GM19023 (cell line): ENCODE measurements around the gene MRPS5.
A peak's percentile ranks its signal among the peaks of the same experiment; 100 is the strongest.
"Not testable (repeated sequence)": the region's sequence is repeated elsewhere in the genome, so short reads cannot be mapped to it uniquely, and the experiment has no call there.

ENCODE experiments used
- ATAC-seq: cut with Tn5 transposase; IDR thresholded peaks from one replicate; pipeline ENCODE4 v1.9.1; 2021; ENCODE audit warnings: mild to moderate bottlenecking, moderate library complexity; ENCODE audit not compliant: unreplicated experiment

Gene MRPS5

DNA sequence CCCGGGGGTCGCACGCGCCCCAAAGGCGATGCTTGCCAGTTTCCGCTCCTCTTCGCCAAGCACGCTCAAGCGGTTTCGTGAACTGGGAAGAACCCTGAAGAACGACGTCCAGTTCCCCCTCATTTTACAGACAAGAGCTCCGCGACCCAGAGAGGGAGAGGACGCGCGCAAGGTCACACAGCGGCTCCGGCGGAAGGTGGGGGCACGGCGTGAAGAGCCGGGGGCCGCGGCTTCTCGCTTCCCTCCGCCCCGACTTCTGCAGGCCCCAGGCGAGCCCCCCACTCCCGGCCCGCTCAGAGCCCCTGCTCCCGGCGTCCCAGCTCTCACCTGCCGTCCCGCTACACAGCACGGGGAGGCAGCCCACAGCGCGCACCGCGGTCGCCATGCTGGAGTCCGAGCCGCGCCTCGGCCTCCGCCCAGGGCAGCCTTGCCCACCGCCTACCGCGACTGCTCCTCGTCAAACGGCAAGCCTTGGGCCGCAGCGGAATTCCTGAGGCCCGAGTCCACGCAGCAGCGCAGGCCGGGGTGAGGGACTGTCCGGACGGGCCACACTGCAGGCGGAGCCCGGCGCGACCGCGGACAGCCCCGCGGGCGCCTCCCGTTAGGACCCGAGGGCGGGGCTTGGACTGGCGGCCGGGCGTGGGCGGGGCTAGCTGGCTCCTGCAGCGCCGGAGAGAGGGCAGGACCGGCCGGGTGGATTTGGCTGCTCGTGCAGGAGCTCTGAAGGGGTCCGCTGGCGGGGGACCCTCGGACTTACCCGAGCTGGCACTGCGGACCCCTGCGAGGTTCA is at the start of gene MRPS5:
Gene MRPS5, minus strand, starts transcription at position 402 of the 790 bp plus-strand sequence. Its CDS starts 17 bp downstream, at position 385.
- peak; percentile 96 for ATAC-seq

DNA sequence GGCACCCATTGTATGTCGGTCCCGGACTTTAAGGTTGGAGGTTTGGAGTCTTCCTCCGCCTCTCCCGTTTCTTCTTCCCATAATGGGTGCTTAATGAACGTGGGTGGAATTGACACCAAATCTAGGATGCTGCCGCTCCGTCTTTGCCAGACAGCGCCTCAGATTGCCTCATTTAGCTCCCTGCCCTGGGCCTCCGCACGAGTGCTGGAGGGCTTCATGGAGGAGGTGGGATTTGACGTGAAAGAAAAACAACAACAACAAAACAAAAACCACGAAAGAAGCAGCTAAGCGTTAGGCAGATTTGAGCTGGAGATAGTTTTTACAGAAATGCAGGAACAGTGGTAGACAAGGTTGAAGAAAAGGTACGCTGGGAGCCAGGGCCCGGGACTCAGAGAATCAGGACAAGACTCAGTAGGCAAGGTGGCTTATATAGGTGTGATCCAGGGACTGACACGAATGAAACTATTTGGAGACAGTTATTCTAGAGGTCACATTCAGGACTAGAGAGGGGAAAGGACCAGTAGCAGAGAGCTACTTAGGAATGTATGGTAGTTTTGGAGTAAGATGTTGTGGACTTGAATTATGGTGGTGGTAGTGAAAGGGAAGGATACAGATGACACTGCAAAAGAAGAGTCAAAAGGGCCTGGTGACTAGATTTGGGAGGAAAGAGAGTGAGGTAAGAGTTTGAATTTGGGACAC is 44.6 kb upstream of the MRPS5 start:
- peak; percentile 16 for ATAC-seq

DNA sequence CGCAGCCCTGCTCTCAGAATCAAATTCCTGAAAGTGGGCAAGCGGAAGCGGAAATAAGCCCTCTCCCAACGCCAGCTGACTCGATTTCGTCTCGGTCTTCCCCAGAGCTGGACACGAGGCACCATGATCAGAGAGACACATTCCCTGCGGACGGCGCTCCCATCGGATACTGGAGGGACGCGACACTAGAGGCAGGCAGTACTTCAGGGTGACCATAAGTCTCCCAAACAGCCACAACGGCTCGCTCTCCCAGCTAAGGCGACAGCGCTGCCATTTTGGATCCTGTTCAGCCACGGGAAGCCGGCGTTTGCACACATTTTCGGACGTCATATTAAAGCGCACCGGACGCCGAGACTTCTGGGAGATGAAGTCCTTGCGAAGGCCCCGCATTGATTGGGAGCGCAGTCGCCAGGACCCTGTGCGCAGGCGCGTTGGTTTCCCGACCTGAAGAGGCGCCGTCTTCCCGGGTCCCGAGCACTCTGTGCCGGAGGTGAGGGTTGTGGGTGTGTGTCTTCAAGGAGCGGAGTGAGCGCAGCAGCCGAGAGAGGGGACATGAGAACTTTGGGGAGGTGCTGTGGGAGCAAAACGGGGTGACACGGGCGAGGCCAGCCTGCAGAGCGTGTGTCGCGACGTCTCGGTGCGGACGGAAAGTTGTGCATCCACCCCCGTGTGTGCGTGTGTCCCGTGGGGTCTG is 43.9 kb upstream of the MRPS5 start, which contains the start of gene ZNF2:
Gene ZNF2, plus strand, starts transcription at position 439 of the 694 bp plus-strand sequence. CDS start 10,418 bp downstream, outside the sequence.
- peak; percentile 92 for ATAC-seq

DNA sequence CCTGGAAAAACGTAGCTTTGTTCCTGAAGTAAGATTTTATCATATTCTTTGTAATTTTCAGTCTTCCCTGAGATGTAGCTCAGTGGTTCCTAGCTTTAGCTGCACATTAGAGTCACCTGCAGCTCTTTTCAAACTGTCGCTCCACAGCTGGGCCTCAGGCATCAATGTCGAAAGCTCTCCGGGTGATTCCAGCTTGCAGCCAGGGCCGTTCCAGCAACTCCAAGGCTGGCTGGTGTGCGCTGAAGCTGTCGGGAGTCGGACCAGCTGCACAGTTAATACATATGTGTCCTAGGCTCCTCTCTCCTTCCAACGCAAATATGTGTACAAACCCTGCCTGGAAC is 43.4 kb upstream of the MRPS5 start:
- peak; percentile 24 for ATAC-seq

DNA sequence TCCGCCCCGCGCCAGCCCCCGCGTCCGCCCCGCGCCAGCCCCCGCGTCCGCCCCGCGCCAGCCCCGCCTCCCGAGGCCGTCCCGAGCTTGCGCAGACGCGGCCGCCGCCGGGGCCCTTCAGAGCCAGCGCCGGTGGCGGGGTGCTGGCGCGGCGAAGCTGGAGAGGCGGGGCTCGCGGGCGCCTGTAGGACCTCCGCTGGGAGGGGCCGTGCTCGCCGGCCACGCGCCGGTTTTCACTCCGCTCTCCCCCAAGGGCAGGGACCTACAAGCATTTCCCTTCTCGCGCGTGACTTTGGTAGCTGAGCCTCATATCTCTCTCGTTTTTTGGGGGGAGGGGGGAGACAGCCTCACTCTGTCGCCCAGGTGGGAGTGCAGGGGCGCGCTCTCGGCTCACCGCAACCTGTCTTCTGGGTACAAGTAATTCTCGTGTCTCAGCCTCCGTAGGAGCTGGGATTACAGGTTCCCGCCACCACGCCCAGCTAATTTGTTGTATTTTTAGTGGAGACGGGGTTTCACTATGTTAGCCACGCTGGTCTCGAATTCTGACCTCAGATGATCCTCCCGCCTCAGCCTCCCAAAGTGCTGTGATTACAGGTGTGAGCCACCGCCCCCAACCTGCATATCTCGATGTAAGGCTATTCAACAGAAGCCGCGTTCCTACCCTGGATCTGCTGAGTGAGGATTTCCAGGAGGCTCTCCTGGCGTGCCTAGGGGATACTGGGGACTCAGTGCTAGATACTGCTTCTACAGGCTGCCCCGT is 38.3 kb upstream of the MRPS5 start, which contains the start of gene ZNF514:
Gene ZNF514, minus strand, starts transcription at position 159 of the 760 bp plus-strand sequence. CDS start 6,595 bp downstream, outside the sequence.
- ATAC-seq = peak; percentile 95

DNA sequence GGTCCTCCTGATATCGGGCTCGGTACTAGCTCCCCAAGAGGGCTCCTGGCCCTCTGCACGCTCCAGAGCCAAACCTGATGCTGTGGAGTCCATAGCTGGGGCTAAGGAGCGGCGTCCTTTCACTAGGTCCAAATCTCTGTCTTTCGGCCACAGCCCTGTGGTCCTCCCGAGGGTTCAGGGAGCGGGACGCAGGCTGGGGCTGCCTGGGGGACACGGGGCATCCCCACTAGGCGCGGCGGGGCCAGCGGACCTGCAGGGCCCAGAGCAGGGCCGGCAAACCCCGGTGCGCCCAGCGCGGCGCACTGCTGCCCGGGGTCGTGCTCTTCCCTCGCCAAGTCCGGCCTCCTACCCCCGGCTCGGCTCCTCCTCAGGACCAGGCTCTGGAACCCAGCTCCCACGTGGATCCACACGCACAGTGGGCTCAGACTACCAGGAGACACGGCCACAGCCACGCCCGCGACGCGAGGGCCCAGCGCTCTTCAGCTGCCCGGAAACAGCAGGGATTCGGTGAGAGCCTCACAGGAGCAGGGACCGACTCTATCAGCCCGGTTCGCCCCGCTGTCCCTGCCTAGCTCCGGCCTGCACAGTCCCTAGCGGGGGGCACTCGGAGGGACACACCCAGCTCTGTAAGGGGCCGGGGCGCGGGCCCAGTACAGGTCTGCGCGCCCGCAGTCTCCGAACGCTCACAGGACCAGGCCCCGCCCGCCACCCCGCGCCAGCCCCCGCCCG is 37.4 kb upstream of the MRPS5 start:
- peak; percentile 56 for ATAC-seq

DNA sequence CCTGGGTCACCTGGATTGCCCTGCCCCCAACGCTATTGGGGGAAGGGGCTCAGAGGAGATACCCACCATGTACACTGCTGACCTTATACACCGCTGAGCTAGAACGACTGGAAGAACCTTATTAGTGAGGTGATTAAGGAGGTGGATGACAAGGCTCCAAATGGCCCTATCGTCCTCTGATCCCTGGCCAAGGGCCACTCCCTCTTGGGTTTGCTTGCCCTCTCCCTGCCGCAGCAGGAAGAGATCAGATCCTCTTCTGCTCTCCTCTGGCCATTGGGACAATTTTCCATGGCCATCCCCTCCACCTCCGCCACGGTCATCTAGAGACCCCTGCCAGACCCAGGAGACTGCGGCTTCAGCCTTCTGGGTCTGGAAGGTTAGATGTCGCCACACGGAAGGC is 36.8 kb upstream of the MRPS5 start:
- no peak for ATAC-seq

DNA sequence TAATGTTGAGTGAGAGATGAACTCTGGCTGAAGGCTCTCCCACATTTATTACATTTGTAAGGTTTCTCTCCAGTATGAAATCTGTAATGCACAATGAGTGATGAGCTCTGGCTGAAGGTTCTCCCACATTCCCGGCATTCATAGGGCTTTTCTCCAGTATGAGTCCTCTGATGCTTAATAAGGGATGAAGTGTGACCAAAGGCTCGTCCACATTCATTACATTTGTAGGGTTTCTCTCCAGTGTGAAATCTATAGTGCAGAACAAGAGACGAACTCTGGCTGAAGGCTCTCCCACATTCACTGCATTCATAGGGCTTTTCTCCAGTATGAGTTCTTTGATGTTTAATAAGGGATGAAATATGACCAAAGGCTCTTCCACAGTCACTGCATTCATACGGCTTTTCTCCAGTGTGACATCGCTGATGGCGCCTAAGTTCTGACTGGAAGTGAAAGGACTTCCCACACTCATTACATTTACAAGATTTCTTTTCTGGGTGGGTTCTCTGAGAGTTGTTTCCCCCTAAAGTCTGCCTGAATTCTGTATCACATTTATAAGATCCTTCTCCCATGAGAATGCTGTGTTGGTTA is 27.9 kb upstream of the MRPS5 start:
- ATAC-seq = no peak

DNA sequence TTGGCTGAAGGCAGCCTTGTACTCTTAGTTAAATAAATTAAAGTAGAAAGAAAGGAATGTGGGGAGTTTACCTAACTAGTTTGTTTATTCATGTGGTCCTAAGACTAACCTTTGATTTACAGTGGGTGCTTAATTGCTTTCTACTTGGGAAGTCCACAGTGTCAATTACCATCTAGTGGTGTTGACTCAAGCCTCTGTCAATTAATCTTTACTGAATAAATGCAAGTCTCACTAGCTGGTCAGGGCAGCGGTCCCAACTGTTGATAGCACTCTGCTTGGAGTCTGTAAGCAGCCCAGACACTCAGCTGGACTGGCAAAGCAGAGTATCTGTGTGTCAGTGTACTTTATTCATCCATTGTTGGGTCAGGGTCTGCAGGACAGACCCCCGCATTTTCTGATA is 22.2 kb upstream of the MRPS5 start:
- no peak for ATAC-seq

DNA sequence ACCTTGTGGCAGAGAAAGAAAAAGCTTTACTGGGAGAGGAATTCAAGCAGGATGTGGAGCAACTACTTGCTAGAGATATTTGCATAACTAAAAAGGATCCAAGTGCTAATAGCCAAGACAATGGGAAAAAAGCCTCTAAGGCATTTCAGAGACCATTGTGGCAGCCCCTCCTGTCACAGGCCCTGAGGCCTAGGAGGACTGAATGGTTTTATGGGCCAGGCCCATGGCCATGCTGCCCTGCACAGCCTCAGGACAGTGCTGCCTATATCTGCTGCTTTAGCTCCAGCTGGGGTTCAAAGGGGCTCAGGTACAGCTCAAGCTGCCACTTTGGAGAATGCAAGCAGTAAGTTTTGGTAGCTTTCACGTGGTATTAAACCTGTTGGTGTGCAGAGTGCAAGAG is 17.1 kb upstream of the MRPS5 start:
- ATAC-seq = no peak

DNA sequence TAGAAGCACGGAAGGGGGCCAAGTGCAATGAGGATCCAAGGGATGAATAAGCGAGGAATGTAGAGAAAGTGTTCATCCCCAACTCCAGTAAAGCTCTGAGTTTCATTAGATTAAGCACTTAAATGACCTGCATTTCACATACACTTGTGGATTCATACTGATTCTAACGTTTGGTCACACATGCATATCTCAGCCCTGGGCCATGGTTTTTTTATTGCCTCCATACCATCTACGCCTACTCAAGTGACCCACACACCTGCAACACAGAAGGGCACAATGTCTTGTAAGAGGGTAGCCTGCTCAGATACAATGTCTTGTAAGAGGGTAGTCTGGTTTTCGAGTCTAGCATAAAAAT is 566 bp upstream of the MRPS5 start:
- peak; percentile 16 for ATAC-seq

DNA sequence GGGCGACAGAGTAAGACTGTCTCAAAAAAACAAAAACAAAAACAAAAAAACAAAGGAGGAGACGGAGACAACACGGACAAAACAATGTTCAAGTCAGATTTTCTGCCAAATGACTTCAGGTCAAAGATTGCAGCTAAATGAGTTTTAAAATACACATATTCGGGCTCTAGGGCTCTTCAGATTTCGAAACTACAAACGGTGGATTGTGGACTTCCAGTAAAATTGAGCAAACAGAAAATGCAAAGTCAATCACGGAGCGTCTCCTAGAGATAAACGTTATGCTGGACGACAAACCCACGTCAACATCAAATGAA is 558 bp downstream of the MRPS5 start:
- ATAC-seq = peak; percentile 2

DNA sequence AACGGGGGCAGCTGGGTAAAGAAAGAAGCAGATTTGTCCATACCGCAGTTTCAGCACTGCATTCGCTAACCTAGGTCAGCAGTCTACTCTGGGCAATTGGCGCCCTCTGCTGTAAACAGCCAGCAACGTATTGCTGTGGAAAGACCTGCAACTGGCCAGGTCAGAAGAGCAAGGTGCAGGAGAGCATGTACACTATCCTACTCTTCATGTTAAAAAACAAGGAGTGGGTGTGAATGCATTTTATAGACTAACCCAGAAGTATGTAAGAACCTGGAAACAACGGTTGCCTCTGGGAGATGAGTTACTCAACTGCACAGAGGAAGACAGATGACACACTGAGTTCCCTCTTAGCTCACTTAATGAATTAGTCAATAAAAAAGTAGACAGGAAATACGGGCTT is 6.2 kb downstream of the MRPS5 start:
- ATAC-seq = peak; percentile 93

DNA sequence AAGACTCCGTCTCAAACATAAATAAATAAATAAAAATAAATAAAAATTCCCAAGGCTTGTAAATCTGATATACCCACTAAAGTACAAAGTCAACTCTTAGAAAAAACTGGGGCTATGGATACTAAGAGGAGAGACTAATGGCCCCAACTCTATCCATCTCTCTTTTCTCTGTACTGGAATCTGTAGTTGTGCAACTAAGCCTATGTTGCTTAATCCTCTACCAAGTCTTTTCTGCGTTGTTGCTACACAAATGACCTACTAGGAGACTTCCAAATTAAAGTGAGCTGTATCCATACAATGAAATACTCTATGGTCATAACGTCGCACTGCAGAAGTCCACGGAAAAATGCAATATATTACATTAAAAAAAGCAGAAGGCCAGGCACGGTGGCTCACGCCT is 8.1 kb downstream of the MRPS5 start:
- no peak for ATAC-seq

DNA sequence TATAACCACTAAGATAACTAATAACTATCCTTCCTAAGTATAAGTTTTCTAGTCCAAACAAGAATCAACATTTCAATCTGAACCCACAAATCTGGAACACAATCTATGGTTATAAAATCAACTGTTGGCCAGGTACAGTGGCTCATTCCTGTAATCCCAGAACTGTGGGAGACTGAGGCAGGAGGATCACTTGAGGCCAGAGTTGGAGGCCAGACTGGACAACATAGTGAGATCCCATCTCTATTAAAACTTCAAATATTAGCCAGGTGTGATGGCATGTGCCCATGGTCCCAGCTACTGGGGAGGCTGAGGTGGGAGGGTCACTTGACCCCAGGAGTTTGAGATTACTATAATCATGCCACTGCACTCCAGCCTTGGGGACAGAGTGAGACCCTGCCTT is 11.2 kb downstream of the MRPS5 start:
- no peak for ATAC-seq

DNA sequence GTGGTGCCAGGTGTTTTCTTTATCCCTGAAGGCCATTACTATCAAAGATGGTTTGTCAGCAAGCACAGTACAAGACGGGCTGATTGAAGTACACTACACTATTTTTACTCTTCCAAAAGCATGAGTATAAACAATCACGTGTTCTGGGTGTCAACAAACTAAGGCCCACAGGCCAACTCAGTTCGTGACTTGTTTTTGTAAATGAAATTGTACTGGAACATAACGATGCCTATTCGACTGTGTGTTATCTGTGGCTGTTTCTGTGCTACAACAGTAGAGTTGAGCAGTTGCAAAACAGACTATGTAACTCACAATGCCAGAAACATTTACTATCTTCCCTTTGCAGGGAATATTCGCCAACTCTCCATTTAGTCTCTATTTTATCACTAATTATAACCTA is 12.3 kb downstream of the MRPS5 start:
- no peak for ATAC-seq

DNA sequence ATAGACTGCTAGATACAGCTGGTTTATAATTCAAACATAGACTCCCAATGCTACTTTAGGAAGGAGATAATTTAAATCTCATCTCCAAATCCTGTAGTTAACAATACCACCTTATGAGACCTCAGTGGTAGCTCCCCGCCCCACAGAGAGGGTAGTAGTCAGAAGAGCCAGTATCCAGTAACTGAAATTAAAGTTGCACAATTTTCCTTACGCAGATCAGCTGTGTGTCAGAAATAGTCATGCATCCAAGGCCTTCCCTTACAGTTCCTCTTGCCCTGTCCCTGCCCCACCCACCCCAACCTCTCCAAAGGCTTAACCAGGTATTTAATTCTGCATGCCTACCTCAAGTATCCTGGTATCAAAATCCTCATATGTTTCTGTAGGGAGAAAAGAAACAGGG is 15.5 kb downstream of the MRPS5 start:
- no peak for ATAC-seq

DNA sequence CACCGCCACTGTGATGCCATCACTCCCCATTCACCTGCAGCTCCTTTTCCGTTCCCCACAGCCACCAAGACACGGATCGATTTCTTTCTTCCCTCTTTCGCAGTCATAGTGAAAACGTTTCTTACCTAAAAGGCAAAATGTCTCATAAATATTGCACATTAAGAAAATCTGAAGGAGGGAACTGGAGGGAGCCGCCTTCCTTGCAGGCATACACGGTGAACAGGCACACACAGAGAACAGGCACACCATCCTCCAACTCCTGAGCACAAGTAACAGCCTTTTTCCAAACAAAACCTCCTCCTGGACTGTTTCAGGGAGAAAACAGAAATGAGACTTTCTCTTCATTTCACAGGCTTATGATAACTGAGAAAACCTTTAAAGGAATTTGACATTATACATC is 17.0 kb downstream of the MRPS5 start:
- no peak for ATAC-seq

DNA sequence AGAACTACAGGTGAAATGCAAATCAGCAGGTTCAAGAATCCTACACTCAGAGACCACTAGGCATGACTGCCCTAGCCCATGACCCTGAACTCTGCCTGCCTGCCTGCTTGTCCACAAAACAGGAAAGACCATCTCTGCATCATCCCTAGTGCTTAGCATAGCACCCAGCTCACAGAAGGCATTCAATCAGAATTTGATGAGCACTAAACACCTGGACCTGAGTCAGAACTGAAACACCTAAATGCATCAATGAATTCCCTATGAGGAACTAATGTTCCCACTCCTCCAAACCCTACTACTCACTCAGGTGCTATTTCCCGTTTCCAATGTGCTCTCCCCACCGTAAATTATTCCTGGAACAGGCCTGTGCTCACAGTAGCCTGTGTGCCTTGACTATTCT is 21.7 kb downstream of the MRPS5 start:
- no peak for ATAC-seq

DNA sequence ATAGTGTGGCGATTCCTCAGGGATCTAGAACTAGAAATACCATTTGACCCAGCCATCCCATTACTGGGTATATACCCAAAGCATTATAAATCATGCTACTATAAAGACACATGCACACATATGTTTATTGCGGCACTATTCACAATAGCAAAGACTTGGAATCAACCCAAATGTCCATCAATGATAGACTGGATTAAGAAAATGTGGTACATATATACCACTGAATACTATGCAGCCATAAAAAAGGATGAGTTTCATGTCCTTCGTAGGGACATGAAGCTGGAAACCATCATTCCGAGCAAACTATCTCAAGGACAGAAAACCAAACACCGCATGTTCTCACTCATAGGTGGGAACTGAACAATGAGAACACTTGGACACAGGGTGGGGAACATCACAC is 23.3 kb downstream of the MRPS5 start:
- ATAC-seq = not testable (repeated sequence)
